Measurements from ENCODE around the gene CLECL1.
A peak's percentile ranks its signal among the peaks of the same experiment; 100 is the strongest.
"Not testable (repeated sequence)": the region's sequence is repeated elsewhere in the genome, so short reads cannot be mapped to it uniquely, and the experiment has no call there.

The CLECL1 gene

DNA sequence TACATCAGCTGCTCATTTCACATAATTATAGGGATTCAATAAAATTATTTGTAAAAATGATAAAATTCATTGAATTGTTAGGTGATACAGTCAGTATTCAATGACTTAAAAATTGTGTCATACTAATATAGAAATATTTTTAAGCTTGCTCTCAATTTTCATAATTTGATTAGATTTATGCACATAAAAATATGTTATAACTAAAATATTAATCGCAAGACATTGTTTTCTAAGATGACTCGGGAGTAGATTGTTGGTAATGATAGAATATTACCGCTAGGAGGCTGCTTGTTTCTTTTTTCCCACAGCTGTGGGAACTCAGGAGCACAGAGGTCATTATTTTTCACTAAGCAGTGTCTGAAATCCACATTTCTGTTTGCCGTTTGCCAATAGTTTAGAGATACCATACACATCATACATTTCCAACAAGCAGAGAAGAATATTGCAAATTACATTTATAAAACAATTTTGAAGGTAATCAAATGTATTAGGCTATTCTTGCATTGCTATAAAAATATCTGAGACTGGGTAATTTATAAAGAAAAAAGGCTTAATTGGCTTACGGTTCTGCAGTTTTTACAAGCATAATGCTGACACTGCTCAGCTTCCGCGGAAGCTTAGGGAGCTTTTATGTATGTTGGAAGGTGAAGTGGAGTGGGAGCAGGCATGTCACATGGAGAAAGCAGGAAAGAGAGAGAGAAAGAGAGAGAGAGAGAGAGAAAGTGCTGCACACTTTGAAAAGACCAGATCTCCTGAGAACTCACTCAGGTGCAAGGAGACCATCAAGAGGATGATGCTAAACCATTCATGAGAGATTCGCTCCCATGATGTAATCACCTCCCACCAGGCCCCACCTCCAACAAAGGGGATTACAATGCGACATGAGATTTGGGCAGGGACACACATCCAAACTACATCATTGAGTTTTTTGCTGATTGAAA, 18.6 kb upstream of the CLECL1 start:
- DNase-seq = no peak

GRCh38 chr12:9750276-9751203, 17.6 kb upstream of the CLECL1 start:
- peak in 1 of 4 experiments; percentile 36 for DNase-seq

- DNase-seq = no peak
Measured at GRCh38 chr12:9749640-9750039, 16.7 kb upstream of the CLECL1 start.

- DNase-seq = no peak
Measured at GRCh38 chr12:9745199-9745598, 12.3 kb upstream of the CLECL1 start.

- DNase-seq = peak in 1 of 4 experiments; percentile 16
Measured at GRCh38 chr12:9742661-9743060, 9.8 kb upstream of the CLECL1 start.

GRCh38 chr12:9741726-9742125, 8.8 kb upstream of the CLECL1 start:
- peak in 1 of 4 experiments; percentile 40 for DNase-seq

DNA sequence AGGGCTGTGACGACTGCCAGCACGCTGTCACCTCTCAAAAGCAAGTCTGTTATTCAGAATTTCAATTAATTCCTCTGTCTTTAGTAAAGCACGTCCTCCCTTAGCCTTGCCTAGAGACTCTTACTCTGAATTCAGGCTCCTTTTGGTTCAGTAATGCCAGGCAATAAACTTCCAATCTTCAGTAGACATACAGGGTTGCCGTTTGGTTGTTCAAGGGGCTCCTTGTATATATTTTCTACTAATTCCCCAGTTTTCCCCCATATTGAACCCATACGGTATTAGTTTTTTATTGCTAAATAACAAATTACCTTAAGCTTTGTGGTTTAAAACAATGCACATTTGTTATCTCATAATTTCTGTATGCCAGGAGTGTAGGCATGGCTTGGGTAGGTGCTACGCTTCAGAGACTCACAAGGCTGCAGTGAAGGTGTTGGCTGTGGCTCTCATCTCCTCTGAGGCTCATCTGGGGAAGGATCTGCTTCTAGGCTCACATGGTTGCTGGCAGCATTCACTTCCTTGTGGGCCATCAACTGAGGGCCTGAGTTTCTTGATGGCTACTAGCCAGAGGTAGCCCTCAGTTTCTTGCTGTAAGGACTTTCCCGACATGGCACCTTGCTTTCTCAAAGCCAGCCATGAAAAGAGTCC, 7.3 kb upstream of the CLECL1 start:
- no peak for DNase-seq

GRCh38 chr12:9739404-9740105, 6.7 kb upstream of the CLECL1 start:
- not testable (repeated sequence) for DNase-seq

- not testable (repeated sequence) for DNase-seq
Measured at GRCh38 chr12:9738905-9739304, 6.0 kb upstream of the CLECL1 start.

- DNase-seq = no peak
Measured at GRCh38 chr12:9736936-9737705, 4.2 kb upstream of the CLECL1 start.

- no peak for DNase-seq
Measured at GRCh38 chr12:9735601-9736000, 2.7 kb upstream of the CLECL1 start.

DNA sequence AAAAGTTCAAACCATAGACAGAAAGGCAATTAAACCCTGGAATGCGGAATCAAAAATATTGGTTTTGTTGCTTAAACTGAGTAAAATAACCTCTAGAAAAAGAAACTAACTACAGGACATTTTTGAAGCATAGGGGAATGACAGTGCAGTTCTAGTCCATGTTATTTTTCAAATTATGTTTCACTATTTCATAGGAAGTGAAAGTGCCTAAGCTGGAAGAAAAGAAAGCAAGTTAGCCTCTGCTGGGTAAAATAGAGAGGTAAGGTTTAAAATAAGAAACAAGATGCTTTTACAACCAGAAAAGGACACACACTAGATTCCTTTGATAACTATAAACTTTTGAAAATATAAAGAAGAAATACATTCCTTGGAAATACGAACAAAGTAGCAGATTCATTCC, 1.1 kb downstream of the CLECL1 start:
- no peak for DNase-seq

GRCh38 chr12:9731393-9731792, 1.5 kb downstream of the CLECL1 start:
- no peak for DNase-seq

- DNase-seq = no peak
Measured at GRCh38 chr12:9730591-9730990, 2.3 kb downstream of the CLECL1 start.

DNA sequence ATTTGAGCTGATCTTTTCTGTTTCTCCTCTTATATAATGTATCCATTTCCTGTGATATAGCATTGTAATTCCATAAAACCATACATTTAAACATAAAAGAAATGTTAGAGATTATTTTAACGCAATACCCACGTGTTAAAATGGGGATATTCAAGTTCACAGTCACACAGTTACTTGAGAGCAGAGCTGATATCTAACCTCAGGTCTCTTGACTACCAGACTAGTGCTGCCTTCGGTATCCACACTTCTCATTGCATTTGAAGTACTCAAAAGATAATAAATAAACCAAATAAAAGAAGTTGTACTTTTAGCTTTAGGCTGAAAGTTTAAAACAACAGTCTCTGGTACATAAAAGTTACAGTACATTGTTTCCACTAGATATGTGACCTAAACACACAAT, 2.9 kb downstream of the CLECL1 start:
- DNase-seq = no peak

GRCh38 chr12:9729082-9729481, 3.8 kb downstream of the CLECL1 start:
- no peak for DNase-seq

- no peak for DNase-seq
Measured at GRCh38 chr12:9727813-9728212, 5.1 kb downstream of the CLECL1 start.

DNA sequence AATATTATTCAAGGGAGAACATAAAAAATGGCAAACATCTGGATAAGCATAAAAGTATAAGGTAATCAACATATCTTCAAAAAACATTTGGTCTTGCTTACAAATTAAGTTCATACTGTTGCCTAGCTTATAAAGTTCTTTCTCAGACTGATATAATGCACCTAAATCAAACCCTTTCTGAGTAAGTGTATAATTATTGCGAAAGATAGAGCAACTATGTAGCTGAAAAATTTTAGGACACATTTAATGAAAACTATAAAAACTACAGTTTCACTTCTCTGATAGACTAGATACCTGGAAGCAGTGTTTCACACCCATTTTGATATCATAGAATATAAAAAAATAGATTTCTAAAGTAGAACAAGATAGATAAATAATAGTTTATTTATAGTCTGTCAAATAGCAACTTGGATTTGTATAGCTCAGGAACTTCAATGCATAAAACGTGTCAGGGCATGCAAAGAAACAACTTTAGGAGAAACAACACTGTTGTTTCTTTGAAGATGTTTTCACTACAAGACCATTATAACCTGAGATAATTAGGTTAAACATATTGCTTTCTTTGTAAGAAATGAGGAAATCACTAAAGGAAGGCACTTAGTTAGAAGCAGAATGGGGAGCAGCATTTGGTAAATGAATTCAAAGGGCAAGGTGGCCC, 7.6 kb downstream of the CLECL1 start:
- no peak for DNase-seq

GRCh38 chr12:9724023-9724422, 8.9 kb downstream of the CLECL1 start:
- no peak for DNase-seq

GRCh38 chr12:9721394-9722092, 11.4 kb downstream of the CLECL1 start:
- no peak for DNase-seq
